Stimulated activated CD8-positive, alpha-beta memory T cell treated with anti-CD3 and anti-CD28 coated beads, Interleukin-12 subunit alpha, Interleukin-12 subunit beta, amount 100 ng/mL, for 1 hour (primary cell): ENCODE measurements around the gene C12orf75.
"Not testable (repeated sequence)": the region's sequence is repeated elsewhere in the genome, so short reads cannot be mapped to it uniquely, and the experiment has no call there.

ENCODE experiments used
- DNase-seq: peaks from one replicate; pipeline ENCODE4 v3.0.0-alpha.2; 2020; ENCODE audit warnings: low read depth

The C12orf75 gene

DNA sequence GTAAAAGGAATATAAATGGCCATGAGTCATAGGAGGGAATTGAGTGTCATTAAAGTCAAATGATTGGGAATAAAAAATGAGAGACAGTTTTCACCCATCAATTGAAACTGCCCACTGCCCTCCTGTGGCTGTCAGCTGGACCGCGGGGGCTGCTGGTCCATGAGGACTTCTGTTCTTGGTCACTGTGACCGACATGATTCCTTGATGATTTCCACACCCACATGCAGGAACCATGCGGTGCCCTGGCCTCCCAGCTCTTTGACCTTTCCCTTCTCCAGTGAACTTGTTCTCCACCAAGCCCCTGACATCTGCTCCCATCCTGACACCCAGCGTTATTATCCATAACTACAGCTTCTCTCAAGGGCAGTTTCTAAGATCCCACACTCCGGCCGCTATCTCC, 48.4 kb downstream of the C12orf75 start:
- no peak for DNase-seq

- no peak for DNase-seq
These were observed 52.5 kb downstream of the C12orf75 start for GRCh38 chr12:105382771-105383622.

GRCh38 chr12:105384220-105384619, 53.7 kb downstream of the C12orf75 start:
- DNase-seq: no peak

GRCh38 chr12:105384916-105385535, 54.5 kb downstream of the C12orf75 start:
- DNase-seq: no peak

- DNase-seq: no peak
These were observed 55.9 kb downstream of the C12orf75 start for GRCh38 chr12:105386431-105386830.

DNA sequence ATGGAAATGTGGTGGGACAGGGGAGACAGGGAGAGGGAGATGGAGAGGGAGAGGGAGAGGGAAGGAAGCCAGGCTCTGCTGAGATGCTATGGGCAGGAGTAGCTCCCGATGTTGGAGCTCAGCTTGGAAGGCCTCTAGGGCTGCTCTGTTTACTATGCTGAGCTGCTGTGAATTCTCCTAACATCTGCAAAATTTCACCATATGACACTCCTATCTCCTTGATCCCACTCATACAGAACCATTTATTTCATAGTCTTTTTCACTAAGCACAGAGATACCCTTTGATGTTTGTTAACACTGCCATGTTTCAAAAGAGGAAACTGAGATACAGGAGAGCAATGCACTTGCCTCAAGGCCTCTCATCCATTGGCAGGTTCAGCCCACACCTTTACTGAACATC, 60.7 kb downstream of the C12orf75 start:
- no peak for DNase-seq

DNA sequence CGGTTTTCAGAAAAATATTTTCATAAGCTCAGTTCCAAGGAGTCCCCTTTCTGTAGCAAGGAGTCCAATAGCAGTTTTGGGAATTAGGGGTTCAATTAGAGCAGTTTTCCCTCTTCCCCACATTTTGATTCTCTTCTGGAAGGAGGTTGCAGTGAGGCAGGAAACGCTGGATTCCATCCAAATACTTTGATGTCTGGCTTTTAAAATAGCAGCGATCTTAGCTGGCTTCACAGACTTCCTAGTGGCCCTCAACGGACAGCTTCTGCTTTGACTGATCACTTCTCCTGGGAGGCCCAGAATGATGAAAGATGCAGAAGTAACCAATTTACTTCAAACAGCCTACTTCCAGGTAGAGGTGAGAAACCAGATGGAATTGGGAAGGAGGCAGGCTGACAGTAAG, 63.1 kb downstream of the C12orf75 start:
- no peak for DNase-seq

DNA sequence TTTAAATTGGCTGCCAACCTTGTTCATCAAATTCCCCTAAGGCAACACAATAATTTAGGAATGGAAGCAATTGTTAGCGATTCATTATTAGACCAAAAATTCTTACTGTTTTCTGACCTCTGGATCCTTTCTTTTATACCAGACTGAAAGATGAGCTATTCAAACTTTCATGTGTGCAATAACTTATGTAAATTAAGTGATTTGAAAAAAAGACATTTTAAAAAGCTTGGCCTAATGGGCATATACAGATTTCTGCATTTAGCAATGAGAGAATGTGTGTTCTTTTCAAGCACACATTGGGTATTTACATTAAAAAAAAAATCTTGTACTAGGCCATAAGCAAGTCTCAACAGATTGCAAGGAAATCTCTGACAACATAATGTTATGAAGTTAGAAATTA, 65.5 kb downstream of the C12orf75 start:
- DNase-seq: no peak

DNA sequence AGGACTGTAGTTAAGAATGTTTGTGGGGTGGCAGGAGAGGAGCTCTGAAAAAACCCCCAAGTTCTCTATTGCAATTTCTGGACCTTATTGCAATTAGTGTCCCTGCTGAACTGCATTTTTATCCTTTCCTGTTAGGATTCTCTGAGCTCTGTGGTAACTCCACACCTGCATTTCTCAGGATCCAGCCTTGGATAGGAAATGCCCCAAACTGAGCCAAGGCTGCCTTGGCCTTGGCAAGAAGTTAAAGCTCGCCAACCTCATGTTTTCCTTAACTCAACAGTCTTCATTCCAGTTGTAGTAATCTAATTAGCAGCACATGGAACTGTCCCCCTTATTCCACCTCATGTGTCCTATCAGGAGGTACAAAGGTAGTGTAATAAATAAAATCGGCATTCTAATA, 66.5 kb downstream of the C12orf75 start:
- DNase-seq: no peak

DNA sequence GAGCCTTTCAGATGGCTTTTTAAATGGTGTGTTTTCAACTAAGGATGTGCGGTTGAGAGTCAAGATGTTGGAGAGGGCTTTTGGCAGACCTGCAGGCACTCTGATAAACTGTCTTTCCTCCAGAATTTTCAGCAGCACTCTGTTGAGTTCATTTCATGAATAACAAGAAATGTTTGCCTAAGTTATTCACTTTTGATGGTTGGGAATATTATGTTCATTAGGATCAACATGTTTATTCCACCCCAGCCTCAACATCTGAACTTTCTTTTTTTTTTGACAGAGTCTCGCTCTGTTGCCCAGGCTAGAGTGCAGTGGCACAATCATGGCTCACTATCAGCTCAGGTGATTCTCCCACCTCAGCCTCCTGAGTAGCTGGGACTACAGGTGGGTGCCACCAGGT, 68.4 kb downstream of the C12orf75 start:
- no peak for DNase-seq

DNA sequence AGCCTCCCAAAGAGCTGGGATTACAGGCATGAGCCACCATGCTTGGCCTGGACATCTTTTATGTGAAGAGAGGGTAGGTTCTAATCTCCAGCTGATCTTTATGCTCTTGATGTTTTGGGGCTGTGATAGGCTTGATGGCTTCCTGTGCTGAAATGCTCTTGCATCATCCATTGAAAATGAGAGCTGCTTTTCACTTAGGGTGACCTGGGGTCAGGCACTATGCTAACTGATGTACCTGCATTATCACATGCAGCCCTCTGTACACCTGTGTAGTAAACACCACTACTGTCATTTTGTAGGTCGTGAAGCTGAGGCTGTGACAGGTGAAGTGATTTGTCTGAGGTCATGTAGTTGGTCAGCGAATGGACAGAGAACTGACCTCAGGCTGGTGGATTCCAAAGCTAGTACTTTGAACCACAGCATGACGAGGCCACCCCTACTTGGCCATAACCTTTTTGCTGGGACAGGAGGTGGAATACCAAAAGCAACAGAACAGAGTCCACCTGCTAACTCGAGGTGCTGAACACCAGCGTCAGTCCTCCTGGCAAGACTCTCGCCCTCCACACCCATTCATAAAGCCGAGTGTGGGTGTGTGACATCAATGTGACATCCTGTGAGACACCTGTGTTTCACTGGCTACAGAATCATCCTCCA, 69.1 kb downstream of the C12orf75 start:
- no peak for DNase-seq

GRCh38 chr12:105400227-105400626, 69.7 kb downstream of the C12orf75 start:
- DNase-seq: no peak

DNA sequence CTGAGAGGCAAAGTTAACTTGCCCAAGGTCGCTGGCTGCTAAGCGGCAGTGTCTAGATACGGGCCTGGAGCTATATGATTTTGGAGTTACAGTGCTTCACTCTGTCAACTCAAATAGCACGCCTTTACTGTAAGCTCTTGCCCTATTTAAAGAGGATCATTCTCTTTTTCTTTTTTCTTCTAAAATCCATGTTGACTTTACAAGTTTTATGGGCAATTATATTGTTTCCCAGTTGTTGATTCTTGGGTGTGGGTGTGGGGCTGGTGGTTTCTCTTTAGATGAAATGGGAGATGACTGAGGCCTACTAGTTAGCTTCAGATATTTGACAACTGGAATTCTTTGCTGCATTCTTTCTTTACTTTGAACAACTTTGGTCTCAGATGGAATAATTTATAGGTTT, 70.7 kb downstream of the C12orf75 start:
- DNase-seq: no peak

GRCh38 chr12:105402366-105402765, 71.9 kb downstream of the C12orf75 start:
- DNase-seq: no peak

GRCh38 chr12:105403095-105403494, 72.6 kb downstream of the C12orf75 start:
- DNase-seq: no peak

GRCh38 chr12:105404134-105404533, 73.6 kb downstream of the C12orf75 start:
- not testable (repeated sequence) for DNase-seq

DNA sequence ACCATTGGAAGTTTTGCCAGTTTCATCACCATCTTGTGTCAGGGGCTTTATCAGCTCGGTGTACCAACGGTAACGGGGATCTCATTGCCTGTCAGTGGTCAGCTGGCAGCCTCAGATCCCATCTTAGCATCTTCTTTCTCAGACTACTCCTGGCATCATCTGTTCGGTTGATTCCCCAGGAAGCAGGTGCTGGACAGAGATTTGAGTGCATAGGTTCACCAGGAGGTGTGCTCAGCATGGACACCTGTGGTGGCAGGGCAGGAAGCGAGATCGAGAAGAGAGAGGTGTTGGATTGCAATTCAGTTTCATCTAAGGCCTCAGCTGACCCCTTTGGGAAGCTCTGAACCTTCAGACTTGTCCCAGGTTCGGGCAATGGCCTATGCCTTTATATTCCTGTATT, 76.0 kb downstream of the C12orf75 start:
- DNase-seq: no peak

- DNase-seq: no peak
These were observed 78.8 kb downstream of the C12orf75 start for GRCh38 chr12:105409279-105409678.

DNA sequence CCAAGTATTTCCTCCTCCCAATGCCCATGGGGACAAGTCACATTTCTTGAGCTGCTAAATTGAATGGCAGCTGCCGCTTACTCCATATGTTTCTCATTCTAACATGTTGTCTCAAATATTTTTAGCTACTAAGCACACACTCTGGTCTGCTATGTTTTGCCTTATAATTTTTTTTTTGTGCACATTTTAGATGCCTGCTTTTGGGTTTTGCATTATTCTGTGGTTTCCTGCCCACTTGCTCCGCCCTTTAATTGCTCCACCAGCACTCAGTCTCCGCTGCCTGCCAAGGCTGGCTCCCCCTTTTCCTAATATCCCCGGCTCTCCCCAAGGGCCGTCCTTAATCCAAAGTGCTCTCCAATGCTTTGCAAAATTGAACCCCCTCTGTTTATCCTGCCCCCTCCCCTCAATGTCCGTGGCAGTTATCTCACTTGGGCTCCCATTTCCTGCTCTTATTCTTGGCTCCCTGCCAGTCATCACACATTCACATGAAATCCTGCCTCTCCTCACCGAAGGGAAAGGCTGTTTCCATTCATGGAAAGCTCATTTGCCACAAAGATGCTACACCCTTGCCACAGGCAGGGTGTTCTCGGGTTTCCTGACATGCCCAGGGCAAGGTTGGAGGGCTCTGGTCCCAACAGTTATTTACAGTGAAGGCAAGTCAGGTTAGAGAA, 79.4 kb downstream of the C12orf75 start:
- no peak for DNase-seq

- DNase-seq: no peak
These were observed 83.5 kb downstream of the C12orf75 start for GRCh38 chr12:105413911-105414487.

DNA sequence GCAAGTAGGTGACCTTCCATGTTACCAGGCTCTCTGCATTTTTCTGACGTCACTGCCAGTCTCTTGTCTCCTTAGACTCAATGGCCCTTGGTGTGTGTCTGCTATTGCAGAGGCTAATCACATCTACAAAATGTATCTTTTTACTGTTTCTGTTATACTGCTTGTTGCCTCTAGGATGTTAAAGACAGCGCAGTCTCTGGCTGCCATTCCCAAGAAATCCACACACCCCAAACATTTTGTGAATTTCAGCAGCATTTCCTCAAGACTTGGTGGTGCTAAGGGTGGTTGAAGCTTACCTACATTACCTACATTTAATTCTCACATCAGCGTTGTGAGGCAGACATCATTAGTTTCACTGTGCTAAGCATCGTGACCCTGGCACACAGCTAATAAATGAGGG, 87.2 kb downstream of the C12orf75 start:
- no peak for DNase-seq

- DNase-seq: no peak
These were observed 87.7 kb downstream of the C12orf75 start for GRCh38 chr12:105418229-105418628.
